IMR-90 (cell line): ENCODE results near the gene PPP3CA. TPM values are rescaled to one million over a fixed set of nuclear protein-coding genes. Genes with fewer than 3 reads are reported as not detected.

Experiments used
- ATAC-seq: fragments of 200-7000 bp; cut with Tn5 transposase; 2 replicates; pipeline ENCODE4 v1.9.1; 2020; ENCODE audit warnings: low read depth, mild to moderate bottlenecking, moderate library complexity
- BruUV-seq: library from RNA; stranded (reverse); fragments of 400-500 nt; replicated peaks from 2 replicates; lab custom pipeline; 2021; lab: Mats Ljungman, UMichigan
- CTCF ChIA-PET: fragments of 300-600 bp; formaldehyde crosslinking; extraction: SDS; loops from one replicate; lab custom pipeline; 2021; ENCODE audit warnings: antibody characterized with exemption; lab: Yijun Ruan, JAX
- POLR2A ChIA-PET: fragments of 300-600 bp; sonication (Branson Sonifier 250); formaldehyde crosslinking; loops from one replicate; lab custom pipeline; 2022; ENCODE audit warnings: antibody characterized with exemption; ENCODE audit not compliant: unreplicated experiment; lab: Charles Lee
- DNase-seq: peaks from one replicate; pipeline ENCODE4 v3.0.0; 2013
- H2AFZ ChIP-seq: replicated peaks from 2 replicates; pipeline ENCODE3; 2013; ENCODE audit warnings: low read length, mild to moderate bottlenecking; ENCODE audit not compliant: poor library complexity
- H2AK5ac ChIP-seq: 2 replicates; pipeline ENCODE4 v1.6.1; 2013; ENCODE audit warnings: low read depth, low read length, inconsistent platforms
- H2AK9ac ChIP-seq: replicated peaks from 2 replicates; pipeline ENCODE3; 2013; ENCODE audit warnings: mild to moderate bottlenecking, low read depth, low read length, moderate library complexity; ENCODE audit not compliant: poor library complexity
- H2BK120ac ChIP-seq: 2 replicates; pipeline ENCODE4 v1.6.1; 2013; ENCODE audit warnings: low read depth, low read length, inconsistent platforms
- H2BK15ac ChIP-seq: 3 replicates; pipeline ENCODE4 v1.6.1; 2013; ENCODE audit warnings: low read depth, low read length, inconsistent platforms
- H2BK20ac ChIP-seq: 2 replicates; pipeline ENCODE4 v1.6.1; 2013; ENCODE audit warnings: low read depth, mild to moderate bottlenecking, inconsistent platforms, low read length, moderate library complexity
- H2BK5ac ChIP-seq: 2 replicates; pipeline ENCODE4 v1.6.1; 2013; ENCODE audit warnings: mild to moderate bottlenecking, low read depth, low read length, inconsistent platforms; ENCODE audit not compliant: poor library complexity, severe bottlenecking
- H3K14ac ChIP-seq: replicated peaks from 2 replicates; pipeline ENCODE4 v1.6.1; 2013; ENCODE audit warnings: low read depth, low read length, inconsistent platforms
- H3K18ac ChIP-seq: 2 replicates; pipeline ENCODE4 v1.6.1; 2013; ENCODE audit warnings: low read depth, low read length, control low read depth
- H3K23ac ChIP-seq: 2 replicates; pipeline ENCODE4 v1.6.1; 2013; ENCODE audit warnings: low read depth, low read length, inconsistent platforms
- H3K27ac ChIP-seq: 2 replicates; pipeline ENCODE4 v1.5.1; 2013; ENCODE audit warnings: mild to moderate bottlenecking, control low read depth, low read length; ENCODE audit not compliant: insufficient read depth
- H3K27me3 ChIP-seq: 2 replicates; pipeline ENCODE4 v1.6.1; 2013; ENCODE audit warnings: low read length; ENCODE audit not compliant: control insufficient read depth, insufficient read depth
- H3K36me3 ChIP-seq: 2 replicates; pipeline ENCODE4 v1.6.1; 2013; ENCODE audit warnings: low read length, mixed read lengths; ENCODE audit not compliant: control insufficient read depth, insufficient read depth
- H3K4ac ChIP-seq: 2 replicates; pipeline ENCODE4 v1.6.1; 2013; ENCODE audit warnings: low read depth, low read length, inconsistent platforms
- H3K4me1 ChIP-seq: 2 replicates; pipeline ENCODE4 v1.6.1; 2013; ENCODE audit warnings: low read length, mixed read lengths; ENCODE audit not compliant: control insufficient read depth, insufficient read depth
- H3K4me2 ChIP-seq: 2 replicates; pipeline ENCODE4 v1.6.1; 2013; ENCODE audit warnings: low read depth, mild to moderate bottlenecking, control low read depth, low read length, moderate library complexity
- H3K4me3 ChIP-seq: 2 replicates; pipeline ENCODE4 v1.5.1; 2013; ENCODE audit warnings: low read depth, mild to moderate bottlenecking, control low read depth, low read length, moderate library complexity; ENCODE audit not compliant: insufficient read depth
- H3K56ac ChIP-seq: 2 replicates; pipeline ENCODE4 v1.6.1; 2013; ENCODE audit warnings: low read length, inconsistent platforms; ENCODE audit not compliant: insufficient read depth; ENCODE audit errors: extremely low read depth
- H3K79me1 ChIP-seq, 2 experiments: 2 replicates each; pipeline ENCODE4 v1.6.1; 2013; ENCODE audit warnings: low read length in 2 of 2, inconsistent platforms in 1 of 2, low read depth in 1 of 2
- H3K9ac ChIP-seq: 2 replicates; pipeline ENCODE4 v1.6.1; 2013; ENCODE audit warnings: low read depth, low read length, control low read depth
- H3K9me1 ChIP-seq: 2 replicates; pipeline ENCODE4 v1.6.1; 2013; ENCODE audit warnings: low read length, inconsistent platforms; ENCODE audit not compliant: insufficient read depth
- H3K9me3 ChIP-seq: 2 replicates; pipeline ENCODE4 v1.6.1; 2013; ENCODE audit warnings: low read length; ENCODE audit not compliant: control insufficient read depth, insufficient read depth
- H4K20me1 ChIP-seq: 2 replicates; pipeline ENCODE4 v1.6.1; 2013; ENCODE audit warnings: low read length, inconsistent platforms; ENCODE audit not compliant: insufficient read depth
- H4K5ac ChIP-seq: 2 replicates; pipeline ENCODE4 v1.6.1; 2013; ENCODE audit warnings: mild to moderate bottlenecking, low read depth, low read length, control low read depth
- H4K8ac ChIP-seq, 2 experiments: 2 replicates each; pipeline ENCODE4 v1.6.1; 2013; ENCODE audit warnings: low read depth in 2 of 2, low read length in 2 of 2, control low read depth in 1 of 2, inconsistent platforms in 1 of 2
- H4K91ac ChIP-seq: 2 replicates; pipeline ENCODE4 v1.6.1; 2013; ENCODE audit warnings: low read depth, low read length, inconsistent platforms; ENCODE audit not compliant: insufficient read depth
- BHLHE40 ChIP-seq: fragments of 150-350 bp; IDR thresholded peaks from 2 replicates; pipeline ENCODE4 v1.6.1; 2016; ENCODE audit warnings: mild to moderate bottlenecking, low read depth, low read length
- CTCF ChIP-seq: conservative IDR thresholded peaks from 2 replicates; pipeline ENCODE4 v1.5.1; 2012; ENCODE audit warnings: mild to moderate bottlenecking, low read depth, low read length, improper control_type of control experiment
- ELK1 ChIP-seq: fragments of 150-350 bp; IDR thresholded peaks from 2 replicates; pipeline ENCODE4 v1.6.1; 2016; ENCODE audit warnings: low read depth, mild to moderate bottlenecking, low read length, moderate library complexity, borderline replicate concordance
- MAZ ChIP-seq: IDR thresholded peaks from 2 replicates; pipeline ENCODE4 v1.6.1; 2012; ENCODE audit warnings: low read depth, mild to moderate bottlenecking, low read length, improper control_type of control experiment, moderate library complexity, borderline replicate concordance
- MXI1 ChIP-seq: IDR thresholded peaks from 2 replicates; pipeline ENCODE4 v1.6.1; 2012; ENCODE audit warnings: low read depth, mild to moderate bottlenecking, low read length, moderate library complexity, borderline replicate concordance
- RAD21 ChIP-seq: IDR thresholded peaks from 2 replicates; pipeline ENCODE4 v1.6.1; 2012; ENCODE audit warnings: low read length, improper control_type of control experiment
- RCOR1 ChIP-seq: IDR thresholded peaks from 2 replicates; pipeline ENCODE4 v1.6.1; 2012; ENCODE audit warnings: mild to moderate bottlenecking, low read length, improper control_type of control experiment; ENCODE audit not compliant: insufficient replicate concordance
- USF2 ChIP-seq: fragments of 150-350 bp; IDR thresholded peaks from 2 replicates; pipeline ENCODE4 v1.6.1; 2017; ENCODE audit warnings: mild to moderate bottlenecking, antibody characterized with exemption, low read length, low read depth
- WGBS, 2 experiments: methylation state at CpG; one replicate each; pipeline versions ENCODE4 v1.1.5 to v1.1.7; 2013; ENCODE audit warnings: missing lambda C conversion rate in 2 of 2; ENCODE audit not compliant: insufficient read length in 1 of 2; ENCODE audit errors: extremely low coverage in 2 of 2; 5-methylcytosine and 5-hydroxymethylcytosine counted together
- dilution Hi-C: fragments of 300-500 bp; cut with HindIII; formaldehyde crosslinking; loops from one replicate; pipeline ENCODE4 v1.14.3; 2018; ENCODE audit warnings: low sequenced_read_pairs; ENCODE audit not compliant: unreplicated experiment
- in situ Hi-C: fragments of 300-500 bp; cut with MboI; formaldehyde crosslinking; loops from 3 replicates; pipeline ENCODE4 v1.14.3; 2019; ENCODE audit warnings: low sequenced_read_pairs, inconsistent platforms, mixed read lengths
- intact Hi-C: fragments of 100-400 bp; cut with micrococcal nuclease; formaldehyde crosslinking; loops from 2 replicates; pipeline ENCODE4 v1.10.0; 2022
- polyA plus RNA-seq, 3 experiments: library from polyadenylated mRNA; depleted of rRNA; stranded (reverse); fragments of >200 nt; gene quantifications; 2 replicates each; pipeline ENCODE4 v1.2.3, GENCODE V29; 2012; ENCODE audit warnings: low replicate concordance in 1 of 3
- total RNA-seq: library from RNA; depleted of rRNA; stranded (reverse); fragments of >200 nt; gene quantifications from 2 replicates; pipeline ENCODE4 v1.2.3, GENCODE V29; 2012

Gene PPP3CA
- total and polyA plus RNA-seq, 2 of the 4 experiments (the other 2 are of a cell fraction) = 14.5 to 48.6 TPM

- peaks cover 34% of the 10 kb centered on the region for H4K20me1 ChIP-seq
- no peaks in the 10 kb centered on the region for H3K9me1 ChIP-seq
- H3K4ac ChIP-seq = no peak overlapping the region
- H4K8ac ChIP-seq = no peak overlapping the region
- H3K18ac ChIP-seq = no peak overlapping the region
- dilution Hi-C loops = no loop called here
- H3K56ac ChIP-seq = no peak overlapping the region
- no peak overlapping the region for H3K4me2 ChIP-seq
- no peak overlapping the region for H2AFZ ChIP-seq
- H4K91ac ChIP-seq = no peak overlapping the region
- intact Hi-C loops = no loop called here
- H3K14ac ChIP-seq = no peak overlapping the region
- H3K4me1 ChIP-seq = peaks cover 5% of the 10 kb centered on the region
- ChIA-PET CTCF (interaction anchor here (1.2 kb wide), 1 partner anchor 9 kb away, joined by 3 read pairs; no protein-coding TSS in a partner anchor), POLR2A (no interaction called here)
- no peak overlapping the region for H2AK9ac ChIP-seq
- in situ Hi-C loops = no loop called here
- peaks cover 34 to 52% of the 10 kb centered on the region in 2 experiments for H3K79me1 ChIP-seq
- H3K9ac ChIP-seq = no peak overlapping the region
- no peak overlapping the region for H3K27ac ChIP-seq
- WGBS, 2 experiments = no CpG with 5 or more reads among the region's 2 CpGs
- no peaks in the 10 kb centered on the region for H3K36me3 ChIP-seq
- TF ChIP-seq CTCF = no peak
- TF ChIP-seq RCOR1 = no peak
- TF ChIP-seq RAD21 = no peak
- TF ChIP-seq USF2 = no peak
- no peak for TF ChIP-seq BHLHE40
- TF ChIP-seq MXI1 = no peak
- TF ChIP-seq MAZ = no peak
- TF ChIP-seq ELK1 = no peak
- ATAC-seq (no peak), DNase-seq (no peak)
- no peak overlapping the region for H2BK120ac ChIP-seq
- H2BK15ac ChIP-seq = no peak overlapping the region
- H2BK20ac ChIP-seq = no peak overlapping the region
- H2BK5ac ChIP-seq = no peak overlapping the region
- no peak overlapping the region for H3K4me3 ChIP-seq
- no peak overlapping the region for H3K23ac ChIP-seq
- H4K5ac ChIP-seq = no peak overlapping the region
- H3K9me3 ChIP-seq = no peaks in the 10 kb centered on the region
- no TSS peak for BruUV-seq
- H2AK5ac ChIP-seq = no peak overlapping the region
- no peaks in the 10 kb centered on the region for H3K27me3 ChIP-seq
Measured at GRCh38 chr4:101339332-101339731, 8.0 kb downstream of the PPP3CA start.
